ENCODE results near the gene GUCY1A1.

- TF ChIP-seq, protein P1, sequence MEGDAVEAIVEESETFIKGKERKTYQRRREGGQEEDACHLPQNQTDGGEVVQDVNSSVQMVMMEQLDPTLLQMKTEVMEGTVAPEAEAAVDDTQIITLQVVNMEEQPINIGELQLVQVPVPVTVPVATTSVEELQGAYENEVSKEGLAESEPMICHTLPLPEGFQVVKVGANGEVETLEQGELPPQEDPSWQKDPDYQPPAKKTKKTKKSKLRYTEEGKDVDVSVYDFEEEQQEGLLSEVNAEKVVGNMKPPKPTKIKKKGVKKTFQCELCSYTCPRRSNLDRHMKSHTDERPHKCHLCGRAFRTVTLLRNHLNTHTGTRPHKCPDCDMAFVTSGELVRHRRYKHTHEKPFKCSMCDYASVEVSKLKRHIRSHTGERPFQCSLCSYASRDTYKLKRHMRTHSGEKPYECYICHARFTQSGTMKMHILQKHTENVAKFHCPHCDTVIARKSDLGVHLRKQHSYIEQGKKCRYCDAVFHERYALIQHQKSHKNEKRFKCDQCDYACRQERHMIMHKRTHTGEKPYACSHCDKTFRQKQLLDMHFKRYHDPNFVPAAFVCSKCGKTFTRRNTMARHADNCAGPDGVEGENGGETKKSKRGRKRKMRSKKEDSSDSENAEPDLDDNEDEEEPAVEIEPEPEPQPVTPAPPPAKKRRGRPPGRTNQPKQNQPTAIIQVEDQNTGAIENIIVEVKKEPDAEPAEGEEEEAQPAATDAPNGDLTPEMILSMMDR (conservative IDR thresholded peaks at IDR 0.05; ENCODE audit: low read depth, low read length), result no peak
- no peak for TF ChIP-seq EZH2 (IDR thresholded peaks at IDR 0.05; ENCODE audit: low read length, unreplicated experiment)
Measured at GRCh38 chr4:155705664-155706063, 39.0 kb downstream of the GUCY1A1 start.

Data from PC-3 (cell line).